ENCODE results near the gene SBF1. TPM values are rescaled to one million over a fixed set of nuclear protein-coding genes. Genes with fewer than 3 reads are reported as not detected.
"Not testable (repeated sequence)": the region's sequence is repeated elsewhere in the genome, so short reads cannot be mapped to it uniquely, and the experiment has no call there.

The SBF1 gene
- polyA plus RNA-seq, 1 donor, result 30.6 TPM

GRCh38 chr22:50400406-50400805 lies 74.4 kb downstream of the SBF1 start:
- no peak for DNase-seq

DNA sequence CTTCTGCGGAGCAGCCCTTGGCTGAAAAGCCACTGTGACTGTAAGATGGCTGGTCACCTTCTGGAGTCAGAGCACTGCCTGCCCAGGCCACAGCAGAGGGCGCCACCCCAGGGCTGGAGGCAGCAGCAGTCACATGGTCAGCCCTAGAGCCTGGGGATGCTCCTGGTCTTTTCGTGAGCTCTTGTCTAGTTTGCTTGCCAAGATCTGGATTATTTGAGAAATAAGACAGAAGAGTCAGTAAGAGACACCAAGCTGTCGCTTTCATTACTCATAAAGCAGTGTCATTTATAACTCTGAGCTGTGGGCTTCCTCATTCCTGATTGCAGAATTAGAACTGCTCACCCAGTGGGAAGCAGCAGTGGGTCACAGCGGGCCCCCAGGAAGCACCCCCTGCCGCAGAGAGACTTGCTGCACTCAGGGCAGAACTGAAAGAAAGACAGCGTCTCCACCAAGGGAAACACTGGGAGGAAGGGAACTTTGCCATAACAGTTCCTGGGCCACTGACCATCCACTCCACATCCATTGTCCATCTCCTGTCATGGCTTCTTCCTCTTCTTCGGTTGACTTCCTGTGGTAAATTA lies 75.0 kb downstream of the SBF1 start:
- no peak for DNase-seq

GRCh38 chr22:50398831-50399648 lies 75.8 kb downstream of the SBF1 start:
- no peak for DNase-seq

DNA sequence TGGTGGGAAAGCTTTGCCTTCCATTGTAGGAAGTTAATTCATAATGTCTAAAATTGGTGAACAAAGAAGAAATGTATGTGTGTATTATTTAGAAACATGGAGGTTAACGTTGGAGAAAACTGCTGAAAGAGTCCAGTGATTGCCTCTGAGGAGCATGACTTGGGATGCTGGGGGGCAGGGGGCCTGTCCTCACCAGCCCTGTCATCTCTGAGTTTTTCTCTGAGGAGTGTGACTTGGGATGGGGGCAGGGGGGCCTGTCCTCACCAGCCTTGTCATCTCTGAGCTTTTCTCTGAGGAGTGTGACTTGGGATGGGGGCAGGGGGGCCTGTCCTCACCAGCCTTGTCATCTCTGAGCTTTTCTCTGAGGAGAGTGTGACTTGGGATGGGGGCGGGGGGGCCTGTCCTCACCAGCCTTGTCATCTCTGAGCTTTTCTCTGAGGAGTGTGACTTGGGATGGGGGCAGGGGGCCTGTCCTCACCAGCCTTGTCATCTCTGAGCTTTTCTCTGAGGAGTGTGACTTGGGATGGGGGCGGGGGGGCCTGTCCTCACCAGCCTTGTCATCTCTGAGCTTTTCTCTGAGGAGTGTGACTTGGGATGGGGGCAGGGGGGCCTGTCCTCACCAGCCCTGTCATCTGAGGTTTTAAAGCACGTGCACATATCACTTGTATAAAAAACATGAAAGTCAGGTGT lies 77.3 kb downstream of the SBF1 start:
- DNase-seq, result not testable (repeated sequence)

GRCh38 chr22:50396751-50397370 lies 78.0 kb downstream of the SBF1 start:
- DNase-seq, result peak; percentile 24

Other genes starting within 250 kb of the SBF1 start
- gene TUBGCP6, start 230.0 kb downstream of the SBF1 start, polyA plus RNA-seq (ENCODE audit: insufficient read length), result 39.5 TPM
- 21.7 TPM for gene HDAC10, start 223.8 kb downstream of the SBF1 start, polyA plus RNA-seq (ENCODE audit: insufficient read length)
- gene MAPK12, start 213.4 kb downstream of the SBF1 start, polyA plus RNA-seq (ENCODE audit: insufficient read length), result 10.5 TPM
- gene MAPK11, start 204.7 kb downstream of the SBF1 start, polyA plus RNA-seq (ENCODE audit: insufficient read length), result 7.1 TPM
- 191 TPM for gene PLXNB2, start 167.4 kb downstream of the SBF1 start, polyA plus RNA-seq (ENCODE audit: insufficient read length)
- 13.9 TPM for gene DENND6B, start 148.0 kb downstream of the SBF1 start, polyA plus RNA-seq (ENCODE audit: insufficient read length)
- 43.0 TPM for gene PPP6R2, start 131.7 kb downstream of the SBF1 start, polyA plus RNA-seq (ENCODE audit: insufficient read length)
- 4.8 TPM for gene ADM2, start 6.5 kb upstream of the SBF1 start, polyA plus RNA-seq (ENCODE audit: insufficient read length)
- 6.1 TPM for gene MIOX, start 11.8 kb upstream of the SBF1 start, polyA plus RNA-seq (ENCODE audit: insufficient read length)
- gene LMF2, start 32.7 kb upstream of the SBF1 start, polyA plus RNA-seq (ENCODE audit: insufficient read length), result 36.1 TPM
- 44.1 TPM for gene NCAPH2, start 33.2 kb upstream of the SBF1 start, polyA plus RNA-seq (ENCODE audit: insufficient read length)
- gene SCO2, start 50.6 kb upstream of the SBF1 start, polyA plus RNA-seq (ENCODE audit: insufficient read length), result 1.5 TPM
- 1.0 TPM for gene TYMP, start 55.0 kb upstream of the SBF1 start, polyA plus RNA-seq (ENCODE audit: insufficient read length)
- 0.10 TPM for gene KLHDC7B, start 70.9 kb upstream of the SBF1 start, polyA plus RNA-seq (ENCODE audit: insufficient read length)
- not detected for gene SYCE3, start 87.9 kb upstream of the SBF1 start, polyA plus RNA-seq (ENCODE audit: insufficient read length)
- 15.9 TPM for gene CPT1B, start 103.4 kb upstream of the SBF1 start, polyA plus RNA-seq (ENCODE audit: insufficient read length)
- gene CHKB, start 107.8 kb upstream of the SBF1 start, polyA plus RNA-seq (ENCODE audit: insufficient read length), result 112 TPM
- 0.83 TPM for gene MAPK8IP2, start 125.8 kb upstream of the SBF1 start, polyA plus RNA-seq (ENCODE audit: insufficient read length)
- 15.2 TPM for gene ARSA, start 153.1 kb upstream of the SBF1 start, polyA plus RNA-seq (ENCODE audit: insufficient read length)
- gene SHANK3, start 197.8 kb upstream of the SBF1 start, polyA plus RNA-seq (ENCODE audit: insufficient read length), result 13.6 TPM